Jurkat, Clone E6-1 (cell line): ENCODE data around the gene STPG2.
"Not testable (repeated sequence)": the region's sequence is repeated elsewhere in the genome, so short reads cannot be mapped to it uniquely, and the experiment has no call there.

Experiments used
- DNase-seq: peaks from one replicate; pipeline ENCODE4 v3.0.0-alpha.2; 2011; ENCODE audit warnings: low read depth, low spot score
- H3K4me3 ChIP-seq: 2 replicates; pipeline ENCODE4 v1.5.1; 2011; ENCODE audit warnings: mild to moderate bottlenecking, low read length, control low read depth, moderate library complexity

The STPG2 gene

GRCh38 chr4:97720869-97721432 is 422.3 kb downstream of the STPG2 start:
- no peak for DNase-seq

DNA sequence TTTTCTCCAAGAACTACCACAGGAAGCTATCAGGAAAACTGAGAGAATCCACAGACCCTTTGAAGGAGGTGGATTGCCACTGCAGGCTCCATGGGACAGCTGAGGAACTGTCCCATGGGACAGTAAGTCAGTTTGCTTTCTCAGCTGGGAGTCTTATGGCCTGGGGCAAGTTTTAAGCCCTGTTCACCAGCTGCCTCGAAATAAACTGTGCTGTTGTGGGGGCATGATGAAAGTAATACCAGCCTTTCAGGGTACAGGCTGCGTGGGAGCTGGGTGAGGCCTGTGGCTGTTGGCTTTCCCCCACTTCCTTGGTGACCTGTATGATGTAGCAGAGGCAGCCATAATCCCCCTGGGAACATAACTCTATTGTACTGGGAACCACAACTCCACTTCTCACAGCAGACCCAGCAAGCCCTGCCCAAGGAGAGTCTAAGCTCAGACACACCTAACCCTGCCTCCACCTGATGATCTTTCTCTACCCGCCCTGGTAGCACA is 452.1 kb downstream of the STPG2 start:
- DNase-seq = no peak
- no peak overlapping the region for H3K4me3 ChIP-seq

More at GRCh38 chr4:97720869-97721432, 422.3 kb downstream of the STPG2 start:
- H3K4me3 ChIP-seq = no peak overlapping the region

- no peak for DNase-seq
- H3K4me3 ChIP-seq = no peak overlapping the region
Observed at GRCh38 chr4:97670703-97671269, 472.5 kb downstream of the STPG2 start.

DNA sequence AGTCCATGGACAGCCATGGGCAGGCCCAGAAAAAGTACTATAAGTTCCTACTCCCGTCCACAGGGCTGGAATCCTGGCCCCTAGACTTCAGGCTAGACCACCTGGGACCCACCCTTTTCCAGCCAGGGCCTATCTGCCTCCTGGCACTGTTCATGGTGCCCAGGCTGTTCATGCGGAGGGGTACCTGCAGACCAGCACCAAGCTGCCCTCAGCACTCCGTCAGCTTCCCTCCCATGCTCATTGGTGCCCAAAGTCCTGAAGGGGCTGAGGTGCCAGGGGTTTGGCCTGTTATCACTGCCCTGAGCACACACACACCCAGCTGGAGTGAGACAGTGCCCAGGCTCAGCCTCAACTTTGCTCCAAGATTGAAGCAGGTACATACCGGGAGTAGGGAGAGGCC is 477.7 kb downstream of the STPG2 start:
- no peak for DNase-seq
- H3K4me3 ChIP-seq = no peak overlapping the region

- H3K4me3 ChIP-seq = no peak overlapping the region
- DNase-seq = no peak
Observed at GRCh38 chr4:97664741-97665140, 478.5 kb downstream of the STPG2 start.

GRCh38 chr4:97662133-97662532 is 481.1 kb downstream of the STPG2 start:
- no peak overlapping the region for H3K4me3 ChIP-seq
- no peak for DNase-seq

- DNase-seq = no peak
- no peak overlapping the region for H3K4me3 ChIP-seq
Observed at GRCh38 chr4:97656044-97656720, 487.1 kb downstream of the STPG2 start.

DNA sequence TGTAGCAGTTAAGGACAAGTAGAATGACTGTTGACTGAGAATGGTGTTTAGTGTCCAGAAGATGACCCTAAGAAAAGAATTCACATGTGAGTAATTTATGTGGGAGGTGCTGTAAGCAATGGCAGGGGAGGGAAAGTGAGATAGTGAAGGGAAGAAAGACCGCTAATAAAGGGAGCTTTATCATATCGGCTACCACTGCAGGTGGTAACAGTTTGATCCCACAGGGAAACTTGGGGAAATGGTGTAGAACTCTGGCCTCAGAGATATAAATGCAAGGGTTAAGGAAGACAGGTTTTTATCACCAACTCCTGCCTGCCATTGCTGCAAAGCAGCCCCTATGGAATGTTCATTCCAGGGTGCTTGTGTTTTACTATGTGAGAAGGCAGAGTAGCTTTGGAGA is 489.6 kb downstream of the STPG2 start:
- H3K4me3 ChIP-seq = no peak overlapping the region
- DNase-seq = no peak

- no peak for DNase-seq
Observed at GRCh38 chr4:97646997-97647396, 496.3 kb downstream of the STPG2 start.

DNA sequence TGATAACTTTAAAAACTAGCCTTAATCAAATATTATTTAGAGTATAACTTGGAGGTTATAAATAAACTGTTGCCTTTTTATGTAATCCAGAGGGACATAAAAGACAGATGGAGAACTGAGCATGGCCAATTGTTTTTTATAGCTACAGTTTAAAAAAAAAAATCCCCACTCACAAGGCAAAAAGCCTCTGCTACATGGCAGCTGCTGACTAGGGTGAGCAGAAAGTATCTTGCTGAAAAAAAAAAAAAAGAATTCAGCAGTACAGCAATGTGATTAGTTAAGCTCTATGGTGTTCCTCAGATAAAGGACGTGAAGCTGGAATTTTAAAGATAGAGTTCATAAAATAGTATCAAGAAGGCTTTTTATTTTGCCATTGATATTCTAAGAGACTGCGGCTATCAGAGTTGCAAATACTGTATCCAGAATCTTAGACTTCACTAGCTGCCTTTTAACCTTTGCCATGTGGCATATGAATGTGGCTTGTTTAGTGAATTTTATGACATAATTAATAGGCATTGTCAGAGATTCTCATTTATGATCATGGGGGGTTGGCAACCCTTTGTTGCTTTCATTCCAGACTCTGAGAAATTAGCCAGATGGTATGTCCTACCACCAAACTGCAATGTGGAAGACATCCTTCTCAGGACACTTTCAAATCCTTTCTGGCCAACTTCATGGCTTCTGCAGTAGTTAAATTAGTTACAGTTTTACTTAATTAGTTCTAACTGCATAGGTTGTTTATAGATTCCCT is 498.0 kb downstream of the STPG2 start:
- DNase-seq = no peak
- no peak overlapping the region for H3K4me3 ChIP-seq

More at GRCh38 chr4:97646997-97647396, 496.3 kb downstream of the STPG2 start:
- H3K4me3 ChIP-seq = no peak overlapping the region

DNA sequence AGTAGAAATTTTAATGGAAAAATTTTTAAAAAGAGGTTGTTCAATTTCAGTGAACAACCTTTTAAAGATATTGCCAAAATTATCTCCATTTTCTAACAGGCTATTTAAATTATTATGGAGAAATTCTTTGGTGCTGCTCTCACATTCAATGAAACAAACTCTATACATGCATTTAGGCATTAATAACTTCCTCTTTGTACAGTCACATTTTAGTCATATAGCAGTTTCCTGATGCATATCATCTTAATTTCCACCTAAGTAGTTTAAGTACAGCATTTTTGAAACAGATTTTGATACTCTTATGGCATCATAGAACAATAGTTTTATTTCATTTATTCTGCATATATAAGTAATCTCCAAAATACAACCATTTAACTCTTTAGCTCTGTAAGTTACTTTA is 500.1 kb downstream of the STPG2 start:
- no peak for DNase-seq
- H3K4me3 ChIP-seq = no peak overlapping the region

DNA sequence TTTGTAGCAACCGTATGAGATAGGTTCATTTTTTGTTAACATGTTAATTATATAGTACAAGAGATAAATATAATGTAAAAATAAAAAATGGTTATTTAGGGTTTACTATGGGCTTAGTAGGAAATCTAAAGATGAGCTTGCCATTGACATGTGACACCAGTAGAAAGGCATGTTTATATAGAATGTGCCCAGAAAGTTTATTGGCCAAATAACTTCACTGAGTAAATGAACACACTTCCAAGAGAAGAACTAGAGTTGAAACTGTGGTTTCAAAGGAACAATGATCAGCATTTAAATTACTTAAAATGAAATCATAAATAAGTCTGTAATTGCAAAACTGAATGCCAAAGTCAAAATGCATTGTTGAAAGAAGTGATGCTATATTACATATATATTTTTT is 503.3 kb downstream of the STPG2 start:
- no peak overlapping the region for H3K4me3 ChIP-seq
- no peak for DNase-seq

GRCh38 chr4:97633831-97634230 is 509.4 kb downstream of the STPG2 start:
- not testable (repeated sequence) for H3K4me3 ChIP-seq, DNase-seq

GRCh38 chr4:97627750-97628149 is 515.5 kb downstream of the STPG2 start:
- DNase-seq = no peak
- H3K4me3 ChIP-seq = no peak overlapping the region

GRCh38 chr4:97624204-97624603 is 519.1 kb downstream of the STPG2 start:
- H3K4me3 ChIP-seq = no peak overlapping the region
- no peak for DNase-seq

GRCh38 chr4:97605932-97606331 is 537.3 kb downstream of the STPG2 start:
- no peak overlapping the region for H3K4me3 ChIP-seq
- DNase-seq = no peak

GRCh38 chr4:97593248-97593647 is 550.0 kb downstream of the STPG2 start:
- H3K4me3 ChIP-seq = no peak overlapping the region
- no peak for DNase-seq

DNA sequence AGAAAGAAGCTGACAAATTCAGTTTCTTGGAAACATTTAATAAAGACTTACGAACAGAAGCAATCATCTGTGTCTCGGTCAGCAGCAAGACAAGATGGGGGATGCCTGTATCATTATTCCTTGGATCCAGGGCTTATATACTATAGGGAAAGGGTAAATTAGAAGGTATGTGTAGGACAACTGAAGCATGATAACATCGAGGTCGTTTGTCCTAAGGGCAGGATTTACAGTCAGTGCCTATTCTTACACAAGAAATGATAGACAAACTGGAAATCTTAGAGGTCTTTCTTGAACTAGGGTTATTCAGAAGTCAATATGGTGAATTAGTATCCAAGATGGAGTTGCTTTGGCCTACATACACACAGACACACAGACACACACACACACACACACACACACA is 553.0 kb downstream of the STPG2 start:
- H3K4me3 ChIP-seq = no peak overlapping the region

GRCh38 chr4:97589481-97590196 is 553.6 kb downstream of the STPG2 start:
- H3K4me3 ChIP-seq = no peak overlapping the region
- no peak for DNase-seq

More for the DNA sequence above, 553.0 kb downstream of the STPG2 start:
- no peak for DNase-seq
